ENCODE results near the gene LYPD5. TPM values are rescaled to one million over a fixed set of nuclear protein-coding genes. Genes with fewer than 3 reads are reported as not detected.
"Not testable (repeated sequence)": the region's sequence is repeated elsewhere in the genome, so short reads cannot be mapped to it uniquely, and the experiment has no call there.

LYPD5 gene
- total RNA-seq, 1 donor, result 0.72 TPM

DNA sequence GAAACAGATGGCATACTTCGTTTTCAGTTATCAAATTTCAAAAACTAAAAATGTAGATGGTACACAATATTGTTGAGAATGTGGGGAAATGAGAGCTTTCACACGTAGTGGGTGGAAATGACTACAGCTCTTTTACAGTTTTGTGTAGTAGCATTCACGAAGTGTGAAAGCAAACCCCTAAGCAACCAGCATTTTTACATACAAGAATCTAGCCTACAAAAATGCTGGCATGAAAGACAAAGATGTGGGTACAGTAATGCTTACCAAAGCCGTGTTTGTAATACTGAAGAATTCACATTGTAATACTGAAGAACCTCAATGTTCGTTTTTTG lies 18.6 kb upstream of the LYPD5 start:
- Histone ChIP-seq H3K4me3 (ENCODE audit: insufficient read depth, low read length) (peak overlapping the region; percentile 70), H3K79me2 (ENCODE audit: insufficient read depth, low read length) (no peaks in the 10 kb centered on the region), H3K36me3 (ENCODE audit: insufficient read depth, low read length) (no peaks in the 10 kb centered on the region), H3K4me2 (ENCODE audit: insufficient read depth, low read length) (peak overlapping the region; percentile 67), H3K9me3 (ENCODE audit: low read depth, low read length) (no peaks in the 10 kb centered on the region), H3K27me3 (ENCODE audit: insufficient read depth, low read length) (peaks cover 15% of the 10 kb centered on the region), H4K20me1 (ENCODE audit: insufficient read depth, low read length) (no peaks in the 10 kb centered on the region), H3K4me1 (ENCODE audit: insufficient read depth, low read length) (peaks cover 4% of the 10 kb centered on the region), H3K27ac (ENCODE audit: low read depth, low read length) (no peak overlapping the region), H2AFZ (ENCODE audit: low read length) (peak overlapping the region; percentile 87)
- TF ChIP-seq, protein P1, sequence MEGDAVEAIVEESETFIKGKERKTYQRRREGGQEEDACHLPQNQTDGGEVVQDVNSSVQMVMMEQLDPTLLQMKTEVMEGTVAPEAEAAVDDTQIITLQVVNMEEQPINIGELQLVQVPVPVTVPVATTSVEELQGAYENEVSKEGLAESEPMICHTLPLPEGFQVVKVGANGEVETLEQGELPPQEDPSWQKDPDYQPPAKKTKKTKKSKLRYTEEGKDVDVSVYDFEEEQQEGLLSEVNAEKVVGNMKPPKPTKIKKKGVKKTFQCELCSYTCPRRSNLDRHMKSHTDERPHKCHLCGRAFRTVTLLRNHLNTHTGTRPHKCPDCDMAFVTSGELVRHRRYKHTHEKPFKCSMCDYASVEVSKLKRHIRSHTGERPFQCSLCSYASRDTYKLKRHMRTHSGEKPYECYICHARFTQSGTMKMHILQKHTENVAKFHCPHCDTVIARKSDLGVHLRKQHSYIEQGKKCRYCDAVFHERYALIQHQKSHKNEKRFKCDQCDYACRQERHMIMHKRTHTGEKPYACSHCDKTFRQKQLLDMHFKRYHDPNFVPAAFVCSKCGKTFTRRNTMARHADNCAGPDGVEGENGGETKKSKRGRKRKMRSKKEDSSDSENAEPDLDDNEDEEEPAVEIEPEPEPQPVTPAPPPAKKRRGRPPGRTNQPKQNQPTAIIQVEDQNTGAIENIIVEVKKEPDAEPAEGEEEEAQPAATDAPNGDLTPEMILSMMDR (IDR thresholded peaks at IDR 0.05; ENCODE audit: extremely low read depth, low read depth, low read length), result no peak
- no peak for DNase-seq (ENCODE audit: insufficient read length, low spot score, missing footprints)

DNA sequence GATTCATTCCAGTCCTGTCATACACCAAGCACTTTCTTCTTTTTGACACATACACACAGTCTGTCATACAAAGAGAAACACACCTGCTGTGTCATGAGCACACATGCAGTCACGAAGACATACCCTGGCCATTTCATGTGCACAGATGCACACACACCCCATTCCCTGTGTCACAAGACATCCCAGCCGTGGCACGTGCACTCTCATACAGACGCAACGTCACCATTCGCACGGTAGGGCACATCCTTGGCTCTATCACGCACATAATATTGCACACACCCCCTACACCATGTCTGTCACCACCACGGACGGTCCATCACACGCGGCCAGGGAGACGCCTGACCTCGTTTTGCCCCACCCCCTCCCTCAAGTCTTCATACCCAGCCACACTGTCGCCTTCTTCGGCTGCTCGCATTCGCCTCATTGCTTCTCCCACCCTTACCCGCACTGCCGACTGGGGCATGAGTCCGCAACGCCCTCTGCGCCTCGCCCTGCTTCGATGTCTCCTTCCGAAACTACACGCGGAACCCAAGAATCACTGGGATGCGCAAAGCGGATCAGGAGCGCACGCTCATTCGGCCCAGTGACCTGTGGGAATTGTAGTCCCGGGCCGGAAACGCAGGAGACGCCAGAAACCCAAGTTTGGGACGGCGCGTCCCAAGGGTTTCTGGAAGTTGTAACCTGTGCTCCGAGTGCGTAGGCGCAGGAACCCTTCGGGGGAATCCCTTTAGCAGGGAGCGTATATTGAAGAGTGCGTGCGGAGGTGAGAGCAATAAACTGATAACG lies 18.0 kb upstream of the LYPD5 start:
- TF ChIP-seq, protein P1 (IDR thresholded peaks at IDR 0.05; ENCODE audit: extremely low read depth, low read depth, low read length), result no peak
- Histone ChIP-seq H3K4me2 (ENCODE audit: insufficient read depth, low read length) (peak overlapping the region; percentile 67), H4K20me1 (ENCODE audit: insufficient read depth, low read length) (no peaks in the 10 kb centered on the region), H3K36me3 (ENCODE audit: insufficient read depth, low read length) (no peaks in the 10 kb centered on the region), H3K79me2 (ENCODE audit: insufficient read depth, low read length) (no peaks in the 10 kb centered on the region), H3K27me3 (ENCODE audit: insufficient read depth, low read length) (peaks cover 15% of the 10 kb centered on the region), H3K4me3 (ENCODE audit: insufficient read depth, low read length) (peak overlapping the region; percentile 70), H3K27ac (ENCODE audit: low read depth, low read length) (no peak overlapping the region), H3K9me3 (ENCODE audit: low read depth, low read length) (no peaks in the 10 kb centered on the region), H2AFZ (ENCODE audit: low read length) (peak overlapping the region; percentile 87), H3K4me1 (ENCODE audit: insufficient read depth, low read length) (peaks cover 4% of the 10 kb centered on the region)
- DNase-seq (ENCODE audit: insufficient read length, low spot score, missing footprints), result peak; percentile 85

DNA sequence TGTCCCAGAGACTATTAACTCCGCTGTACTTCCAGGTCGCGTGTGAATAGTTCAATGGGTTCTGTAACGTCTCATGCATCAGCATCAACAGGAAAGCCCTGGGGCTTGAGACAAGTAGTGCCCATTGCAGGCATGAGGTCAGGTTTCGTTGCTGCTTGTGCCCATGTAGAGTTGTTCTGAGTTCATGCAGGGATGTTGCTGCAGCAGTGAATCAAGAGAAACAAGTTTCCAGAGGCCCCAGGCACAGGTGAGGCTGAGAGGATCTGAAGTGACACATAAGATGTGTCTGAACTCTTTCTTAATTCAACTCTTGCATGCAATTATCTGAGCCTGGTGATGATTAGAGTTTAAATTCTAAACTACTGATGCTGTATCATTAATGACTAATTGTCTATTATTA lies 16.3 kb upstream of the LYPD5 start:
- Histone ChIP-seq H2AFZ (ENCODE audit: low read length) (no peak overlapping the region), H3K9me3 (ENCODE audit: low read depth, low read length) (no peaks in the 10 kb centered on the region), H3K27ac (ENCODE audit: low read depth, low read length) (no peak overlapping the region), H3K79me2 (ENCODE audit: insufficient read depth, low read length) (no peaks in the 10 kb centered on the region), H4K20me1 (ENCODE audit: insufficient read depth, low read length) (no peaks in the 10 kb centered on the region), H3K4me2 (ENCODE audit: insufficient read depth, low read length) (no peak overlapping the region), H3K4me3 (ENCODE audit: insufficient read depth, low read length) (no peak overlapping the region), H3K4me1 (ENCODE audit: insufficient read depth, low read length) (peaks cover 4% of the 10 kb centered on the region), H3K36me3 (ENCODE audit: insufficient read depth, low read length) (no peaks in the 10 kb centered on the region), H3K27me3 (ENCODE audit: insufficient read depth, low read length) (peaks cover 15% of the 10 kb centered on the region)
- TF ChIP-seq, protein P1 (IDR thresholded peaks at IDR 0.05; ENCODE audit: extremely low read depth, low read depth, low read length), result no peak
- DNase-seq (ENCODE audit: insufficient read length, low spot score, missing footprints), result no peak

DNA sequence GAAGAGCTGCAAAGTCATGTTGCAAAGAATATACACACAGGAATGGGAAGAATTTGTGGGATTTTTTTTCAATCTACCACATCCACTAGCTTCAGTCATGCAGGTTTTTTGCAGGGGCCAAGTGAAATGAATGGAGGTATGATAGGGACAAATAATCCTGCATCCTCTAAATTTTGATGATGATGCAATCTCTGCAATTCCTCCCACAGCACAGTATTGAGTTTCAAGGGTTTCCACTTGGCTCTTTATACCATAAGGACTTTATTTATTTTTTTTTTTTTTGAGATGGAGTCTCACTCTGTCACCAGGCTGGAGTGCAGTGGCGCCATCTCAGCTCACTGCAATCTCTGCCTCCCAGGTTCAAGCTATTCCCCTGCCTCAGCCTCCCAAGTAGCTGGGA lies 15.2 kb upstream of the LYPD5 start:
- DNase-seq (ENCODE audit: insufficient read length, low spot score, missing footprints), result not testable (repeated sequence)

More for the DNA sequence above, 15.2 kb upstream of the LYPD5 start:
- not testable (repeated sequence) for H4K20me1 ChIP-seq (ENCODE audit: insufficient read depth, low read length); H2AFZ ChIP-seq (ENCODE audit: low read length); H3K4me1 ChIP-seq (ENCODE audit: insufficient read depth, low read length); H3K27ac ChIP-seq (ENCODE audit: low read depth, low read length); H3K4me3 ChIP-seq (ENCODE audit: insufficient read depth, low read length); H3K79me2 ChIP-seq (ENCODE audit: insufficient read depth, low read length); H3K9me3 ChIP-seq (ENCODE audit: low read depth, low read length); H3K36me3 ChIP-seq (ENCODE audit: insufficient read depth, low read length); H3K4me2 ChIP-seq (ENCODE audit: insufficient read depth, low read length)
- peaks cover 15% of the 10 kb centered on the region for H3K27me3 ChIP-seq (ENCODE audit: insufficient read depth, low read length)
